RKO (cell line): Measurements from ENCODE around the gene CGAS.
"Not testable (repeated sequence)": the region's sequence is repeated elsewhere in the genome, so short reads cannot be mapped to it uniquely, and the experiment has no call there.

Source experiments
- DNase-seq: peaks from one replicate; pipeline ENCODE4 v3.0.0-alpha.2; 2016; ENCODE audit warnings: low spot score

Gene CGAS

GRCh38 chr6:73452107-73452461 lies at the start of gene CGAS:
TSS of gene CGAS (minus strand) at chr6:73452297. CDS start at chr6:73452181, 116 bp downstream.
- peak; percentile 92 for DNase-seq

- DNase-seq = no peak
These were observed 45.8 kb upstream of the CGAS start for GRCh38 chr6:73497915-73498314.

- peak; percentile 17 for DNase-seq
These were observed 39.3 kb upstream of the CGAS start for GRCh38 chr6:73491377-73491776.

GRCh38 chr6:73487473-73487872 lies 35.4 kb upstream of the CGAS start:
- no peak for DNase-seq

GRCh38 chr6:73484438-73484837 lies 32.3 kb upstream of the CGAS start:
- DNase-seq = no peak

- DNase-seq = no peak
These were observed 29.9 kb upstream of the CGAS start for GRCh38 chr6:73481969-73482368.

- DNase-seq = no peak
These were observed 25.3 kb upstream of the CGAS start for GRCh38 chr6:73477407-73477806.

- no peak for DNase-seq
These were observed 24.6 kb upstream of the CGAS start for GRCh38 chr6:73476723-73477122.

- DNase-seq = no peak
These were observed 19.7 kb upstream of the CGAS start for GRCh38 chr6:73471686-73472290.

- DNase-seq = peak; percentile 92
These were observed 9.6 kb upstream of the CGAS start, which contains the start of gene MTO1 for GRCh38 chr6:73461537-73462350. TSS of gene MTO1 (plus strand) at chr6:73461737. CDS start at chr6:73461855, 118 bp downstream.

- DNase-seq = no peak
These were observed 8.0 kb upstream of the CGAS start for GRCh38 chr6:73460056-73460455.

- DNase-seq = not testable (repeated sequence)
These were observed 7.4 kb upstream of the CGAS start for GRCh38 chr6:73459474-73459873.

- no peak for DNase-seq
These were observed 4.0 kb upstream of the CGAS start for GRCh38 chr6:73455865-73456629.

- DNase-seq = peak; percentile 71
These were observed 632 bp downstream of the CGAS start for GRCh38 chr6:73451223-73452106.

- no peak for DNase-seq
These were observed 8.5 kb downstream of the CGAS start for GRCh38 chr6:73443555-73443954.

- DNase-seq = no peak
These were observed 16.9 kb downstream of the CGAS start for GRCh38 chr6:73435236-73435635.

GRCh38 chr6:73421534-73421933 lies 30.6 kb downstream of the CGAS start:
- no peak for DNase-seq

GRCh38 chr6:73418081-73418741 lies 33.9 kb downstream of the CGAS start:
- DNase-seq = no peak

GRCh38 chr6:73413102-73413501 lies 39.0 kb downstream of the CGAS start:
- DNase-seq = no peak

GRCh38 chr6:73409395-73409794 lies 42.7 kb downstream of the CGAS start:
- DNase-seq = no peak

- DNase-seq = no peak
These were observed 51.4 kb downstream of the CGAS start for GRCh38 chr6:73400656-73401055.
